ENCODE data around the gene NIPAL3.
"Not testable (repeated sequence)": the region's sequence is repeated elsewhere in the genome, so short reads cannot be mapped to it uniquely, and the experiment has no call there.

Gene NIPAL3

DNA sequence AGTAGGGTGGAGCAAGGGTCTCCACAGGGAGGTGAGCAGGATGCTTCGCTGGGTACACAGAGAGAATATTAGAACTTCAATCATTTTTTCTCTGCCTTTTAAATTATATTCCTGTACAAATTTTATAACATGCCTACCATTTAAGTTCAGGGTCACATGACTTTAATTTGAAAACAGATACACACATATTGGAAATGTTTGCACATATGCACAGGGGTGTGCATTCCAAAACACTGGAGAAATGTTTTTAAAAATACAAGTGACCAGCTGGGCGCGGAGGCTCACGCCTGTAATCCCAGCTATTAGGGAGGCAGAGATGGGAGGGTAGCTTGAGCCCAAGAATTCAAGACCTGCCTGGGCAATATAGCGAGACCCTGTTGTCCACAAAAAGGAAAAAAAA is 39.7 kb downstream of the NIPAL3 start:
- no peak overlapping the region for H3K4me3 ChIP-seq (ENCODE audit: low read depth, low read length)
- H3K27ac ChIP-seq (ENCODE audit: low read depth, low read length) = no peak overlapping the region
- no peaks in the 10 kb centered on the region for H3K79me2 ChIP-seq (ENCODE audit: control insufficient read depth, insufficient read depth, low read length, unreplicated experiment)
- H3K27me3 ChIP-seq (ENCODE audit: insufficient read depth, low read length) = no peaks in the 10 kb centered on the region
- no peak overlapping the region for H2AFZ ChIP-seq (ENCODE audit: low read length, unreplicated experiment)
- H3K36me3 ChIP-seq (ENCODE audit: insufficient read depth, low read length) = peaks cover 8% of the 10 kb centered on the region
- no peaks in the 10 kb centered on the region for H3K4me1 ChIP-seq (ENCODE audit: control insufficient read depth, insufficient read depth, low read length, unreplicated experiment)

DNA sequence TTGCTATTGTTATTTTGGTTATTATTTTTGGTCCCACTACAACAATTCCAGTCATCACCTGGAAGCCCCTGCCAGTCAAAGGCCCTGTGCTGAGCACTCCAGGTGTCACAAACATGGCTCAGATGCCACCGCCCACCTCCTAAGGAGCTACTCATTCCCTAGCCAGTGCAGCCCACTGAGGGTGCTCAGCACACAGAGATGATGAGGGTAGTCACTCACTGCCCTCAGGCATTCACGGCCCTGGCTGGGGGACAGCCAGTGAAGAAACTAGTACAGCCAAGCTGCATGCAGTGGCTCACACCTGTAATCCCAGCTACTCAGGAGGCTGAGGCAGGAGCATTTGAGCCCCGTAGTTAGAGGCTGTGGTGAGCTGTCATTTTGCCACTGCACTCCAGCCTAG is 42.3 kb downstream of the NIPAL3 start:
- Histone ChIP-seq H2AFZ (ENCODE audit: low read length, unreplicated experiment) (no peak overlapping the region), H3K36me3 (ENCODE audit: insufficient read depth, low read length) (peaks cover 15% of the 10 kb centered on the region), H3K27me3 (ENCODE audit: insufficient read depth, low read length) (no peaks in the 10 kb centered on the region), H3K27ac (ENCODE audit: low read depth, low read length) (no peak overlapping the region), H3K4me3 (ENCODE audit: low read depth, low read length) (no peak overlapping the region), H3K79me2 (ENCODE audit: control insufficient read depth, insufficient read depth, low read length, unreplicated experiment) (no peaks in the 10 kb centered on the region), H3K4me1 (ENCODE audit: control insufficient read depth, insufficient read depth, low read length, unreplicated experiment) (no peaks in the 10 kb centered on the region)

DNA sequence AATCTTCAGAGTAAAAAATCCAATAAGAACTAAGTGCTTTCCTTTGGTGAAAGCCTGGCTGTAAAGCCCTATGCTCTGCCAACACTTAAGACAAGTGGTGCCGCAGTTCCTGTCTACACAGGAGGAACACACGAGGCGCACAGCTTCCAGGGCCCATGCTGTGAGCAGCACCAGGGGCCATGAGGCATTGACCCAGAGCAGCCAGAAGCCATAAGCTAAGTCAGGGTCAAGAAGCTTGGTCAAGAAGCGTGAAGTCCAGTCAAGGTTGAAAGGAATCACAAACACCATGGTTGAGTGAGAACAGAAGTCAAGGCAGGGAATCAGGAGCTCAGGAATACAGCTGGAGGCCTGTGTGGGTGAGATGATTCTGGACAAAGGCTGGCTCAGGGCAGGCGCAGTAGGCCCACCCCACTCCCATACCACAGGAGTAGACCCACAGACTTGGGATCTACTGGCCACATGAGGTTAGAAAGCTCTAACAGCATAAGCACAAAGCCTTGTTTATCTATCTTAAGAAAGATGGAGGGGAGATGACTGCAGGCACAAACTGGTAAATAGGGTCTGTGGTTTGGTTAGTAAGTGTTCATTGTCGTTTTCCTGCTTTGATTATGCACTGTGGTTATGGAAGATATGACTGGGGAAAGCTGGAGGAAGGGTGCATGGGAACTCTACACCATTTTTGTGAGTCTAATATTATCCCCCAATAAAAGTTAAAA is 44.1 kb downstream of the NIPAL3 start:
- Histone ChIP-seq H3K4me3 (ENCODE audit: low read depth, low read length) (no peak overlapping the region), H3K79me2 (ENCODE audit: control insufficient read depth, insufficient read depth, low read length, unreplicated experiment) (no peaks in the 10 kb centered on the region), H3K4me1 (ENCODE audit: control insufficient read depth, insufficient read depth, low read length, unreplicated experiment) (no peaks in the 10 kb centered on the region), H3K27me3 (ENCODE audit: insufficient read depth, low read length) (no peaks in the 10 kb centered on the region), H3K27ac (ENCODE audit: low read depth, low read length) (no peak overlapping the region), H2AFZ (ENCODE audit: low read length, unreplicated experiment) (no peak overlapping the region), H3K36me3 (ENCODE audit: insufficient read depth, low read length) (peaks cover 15% of the 10 kb centered on the region)

DNA sequence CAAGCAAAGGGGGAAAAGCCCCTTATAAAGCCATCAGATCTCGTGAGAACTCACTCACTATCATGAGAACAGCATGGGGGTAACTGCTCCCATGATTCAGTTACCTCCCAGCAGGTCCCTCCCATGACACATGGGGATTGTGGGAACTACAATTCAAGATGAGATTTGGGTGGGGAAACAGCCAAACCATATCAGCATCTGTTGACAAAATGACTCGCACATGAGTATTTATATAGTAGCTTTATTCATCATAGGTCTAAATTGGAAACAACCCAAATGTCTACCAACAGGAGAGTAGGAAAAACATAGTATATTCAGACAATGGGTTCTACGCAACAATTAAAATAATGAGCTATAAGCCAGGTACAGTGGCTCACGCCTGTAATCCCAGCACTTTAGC is 46.5 kb downstream of the NIPAL3 start:
- H3K4me1 ChIP-seq (ENCODE audit: control insufficient read depth, insufficient read depth, low read length, unreplicated experiment); H3K79me2 ChIP-seq (ENCODE audit: control insufficient read depth, insufficient read depth, low read length, unreplicated experiment); H3K27ac ChIP-seq (ENCODE audit: low read depth, low read length); H3K4me3 ChIP-seq (ENCODE audit: low read depth, low read length); H2AFZ ChIP-seq (ENCODE audit: low read length, unreplicated experiment); H3K27me3 ChIP-seq (ENCODE audit: insufficient read depth, low read length): not testable (repeated sequence)
- H3K36me3 ChIP-seq (ENCODE audit: insufficient read depth, low read length) = peaks cover 15% of the 10 kb centered on the region

DNA sequence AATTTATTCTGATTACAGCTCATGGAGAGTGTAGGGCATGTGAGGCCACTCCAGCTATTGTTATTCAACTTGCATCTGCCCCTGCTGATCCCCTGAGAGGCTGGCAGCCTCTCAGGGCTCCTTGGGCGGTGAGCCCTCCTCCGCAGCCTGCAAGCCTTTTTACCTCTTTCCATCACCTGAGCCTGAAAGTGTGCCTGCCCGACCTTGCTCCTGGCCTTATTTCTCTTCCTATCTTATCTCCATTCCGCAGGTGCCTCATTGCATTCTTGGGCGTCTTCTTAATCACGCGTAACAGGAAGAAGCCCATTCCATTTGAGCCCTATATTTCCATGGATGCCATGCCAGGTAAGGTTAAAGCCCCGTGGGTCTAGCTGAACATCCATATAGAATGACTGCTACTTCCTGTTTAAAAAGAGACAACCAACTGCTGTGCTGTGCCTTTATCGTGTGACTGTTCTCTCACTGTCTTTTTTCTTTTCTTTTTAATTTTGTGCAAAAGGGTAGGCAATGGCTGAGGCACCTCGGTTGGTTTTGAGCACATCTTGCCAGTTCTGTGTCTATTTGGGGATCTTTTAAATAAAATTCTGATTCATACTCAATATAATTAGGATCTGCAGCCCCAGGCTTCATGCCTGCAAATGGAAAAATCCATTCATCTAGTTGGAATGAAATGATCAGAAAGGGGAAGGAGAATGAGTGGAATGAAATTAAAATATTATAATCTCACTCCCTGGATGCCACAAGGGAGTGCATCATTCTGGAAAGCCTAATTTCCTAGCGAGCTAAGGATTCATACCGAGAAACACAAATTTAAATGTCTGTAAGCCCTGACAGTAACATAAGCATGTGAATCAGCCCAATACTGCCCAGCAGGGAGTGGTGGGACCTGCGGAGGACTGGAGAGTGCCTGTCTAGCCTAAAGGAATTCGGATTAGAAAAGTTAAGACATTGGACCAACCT is 48.5 kb downstream of the NIPAL3 start:
- Histone ChIP-seq H3K79me2 (ENCODE audit: control insufficient read depth, insufficient read depth, low read length, unreplicated experiment) (no peaks in the 10 kb centered on the region), H3K4me1 (ENCODE audit: control insufficient read depth, insufficient read depth, low read length, unreplicated experiment) (no peaks in the 10 kb centered on the region), H3K4me3 (ENCODE audit: low read depth, low read length) (no peak overlapping the region), H3K27ac (ENCODE audit: low read depth, low read length) (no peak overlapping the region), H2AFZ (ENCODE audit: low read length, unreplicated experiment) (no peak overlapping the region), H3K27me3 (ENCODE audit: insufficient read depth, low read length) (no peaks in the 10 kb centered on the region), H3K36me3 (ENCODE audit: insufficient read depth, low read length) (peaks cover 15% of the 10 kb centered on the region)

DNA sequence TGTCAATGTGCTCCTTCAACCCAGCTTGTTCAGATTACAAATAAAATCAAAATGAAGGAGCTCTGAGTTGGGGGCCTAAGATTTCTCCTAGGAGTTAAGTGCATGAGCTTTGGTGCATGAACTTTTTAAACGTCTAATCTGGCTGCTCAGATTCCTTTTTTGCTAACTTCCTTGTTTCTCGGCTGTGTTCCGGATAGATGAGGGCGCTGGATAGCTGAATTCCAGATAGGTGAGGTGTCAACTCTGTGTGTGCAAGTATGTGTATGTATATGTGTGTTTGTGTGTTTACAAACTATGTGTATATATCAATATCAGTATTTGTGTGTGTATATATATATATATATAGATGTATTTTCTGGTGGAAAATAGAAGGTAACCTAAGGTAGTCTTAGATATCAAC is 49.5 kb downstream of the NIPAL3 start:
- H3K4me3 ChIP-seq (ENCODE audit: low read depth, low read length) = no peak overlapping the region
- H3K36me3 ChIP-seq (ENCODE audit: insufficient read depth, low read length) = peaks cover 8% of the 10 kb centered on the region; the same call in 1 of the 2 replicates
- no peaks in the 10 kb centered on the region for H3K27me3 ChIP-seq (ENCODE audit: insufficient read depth, low read length)

DNA sequence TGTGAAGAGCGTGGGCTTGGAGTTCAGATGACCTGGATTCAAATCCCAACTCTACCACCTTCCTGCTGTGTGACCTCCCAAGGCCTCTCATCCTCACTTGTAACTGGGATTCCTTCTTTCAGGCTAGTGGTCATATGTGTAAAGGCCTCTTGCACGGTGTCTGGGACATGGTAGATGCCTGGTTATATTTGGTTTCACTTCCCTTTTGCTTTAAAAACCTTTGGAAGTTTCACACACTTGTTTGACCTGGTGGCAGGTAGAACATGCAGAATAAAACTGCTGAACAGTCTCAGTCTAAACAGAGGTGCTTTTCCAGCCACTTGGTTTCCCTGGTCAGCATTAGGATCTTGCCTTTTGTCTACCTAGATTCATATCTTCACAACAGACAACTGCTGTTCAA is 50.0 kb downstream of the NIPAL3 start:
- Histone ChIP-seq H3K4me1 (ENCODE audit: control insufficient read depth, insufficient read depth, low read length, unreplicated experiment) (no peaks in the 10 kb centered on the region), H3K27me3 (ENCODE audit: insufficient read depth, low read length) (no peaks in the 10 kb centered on the region), H3K4me3 (ENCODE audit: low read depth, low read length) (no peak overlapping the region), H3K79me2 (ENCODE audit: control insufficient read depth, insufficient read depth, low read length, unreplicated experiment) (no peaks in the 10 kb centered on the region), H3K27ac (ENCODE audit: low read depth, low read length) (no peak overlapping the region), H3K36me3 (ENCODE audit: insufficient read depth, low read length) (peaks cover 4% of the 10 kb centered on the region; the same call in 1 of the 2 replicates), H2AFZ (ENCODE audit: low read length, unreplicated experiment) (no peak overlapping the region)

More for the DNA sequence above, 49.5 kb downstream of the NIPAL3 start:
- H3K4me1 ChIP-seq (ENCODE audit: control insufficient read depth, insufficient read depth, low read length, unreplicated experiment) = no peaks in the 10 kb centered on the region
- no peaks in the 10 kb centered on the region for H3K79me2 ChIP-seq (ENCODE audit: control insufficient read depth, insufficient read depth, low read length, unreplicated experiment)
- no peak overlapping the region for H3K27ac ChIP-seq (ENCODE audit: low read depth, low read length)
- H2AFZ ChIP-seq (ENCODE audit: low read length, unreplicated experiment) = no peak overlapping the region

DNA sequence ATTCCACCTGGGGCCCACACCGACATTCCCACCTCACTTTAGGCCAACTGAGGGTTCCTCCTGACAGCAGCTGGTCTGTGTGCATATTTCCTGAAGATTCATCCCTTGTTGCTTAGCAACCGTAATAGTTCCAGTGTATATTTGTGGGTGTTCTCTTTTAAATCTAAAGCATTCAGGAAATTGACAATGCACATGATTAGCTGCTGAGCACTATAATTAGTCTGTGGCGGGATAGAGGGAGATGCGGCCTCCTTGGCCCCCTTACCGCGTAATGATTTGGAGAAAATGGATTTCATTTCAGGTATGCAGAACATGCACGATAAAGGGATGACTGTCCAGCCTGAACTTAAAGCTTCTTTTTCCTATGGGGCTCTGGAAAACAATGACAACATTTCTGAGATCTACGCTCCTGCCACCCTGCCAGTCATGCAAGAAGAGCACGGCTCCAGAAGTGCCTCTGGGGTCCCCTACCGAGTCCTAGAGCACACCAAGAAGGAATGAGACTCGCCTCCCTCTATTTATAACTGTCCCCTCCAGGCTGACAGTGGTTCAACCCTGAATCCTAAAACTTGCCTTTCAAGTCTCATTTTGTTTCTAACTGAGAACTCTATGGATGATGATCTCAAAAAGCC is 53.2 kb downstream of the NIPAL3 start:
- Histone ChIP-seq H3K27me3 (ENCODE audit: insufficient read depth, low read length) (no peaks in the 10 kb centered on the region), H2AFZ (ENCODE audit: low read length, unreplicated experiment) (no peak overlapping the region), H3K4me3 (ENCODE audit: low read depth, low read length) (no peak overlapping the region), H3K79me2 (ENCODE audit: control insufficient read depth, insufficient read depth, low read length, unreplicated experiment) (no peaks in the 10 kb centered on the region), H3K4me1 (ENCODE audit: control insufficient read depth, insufficient read depth, low read length, unreplicated experiment) (no peaks in the 10 kb centered on the region), H3K36me3 (ENCODE audit: insufficient read depth, low read length) (no peaks in the 10 kb centered on the region), H3K27ac (ENCODE audit: low read depth, low read length) (no peak overlapping the region)

DNA sequence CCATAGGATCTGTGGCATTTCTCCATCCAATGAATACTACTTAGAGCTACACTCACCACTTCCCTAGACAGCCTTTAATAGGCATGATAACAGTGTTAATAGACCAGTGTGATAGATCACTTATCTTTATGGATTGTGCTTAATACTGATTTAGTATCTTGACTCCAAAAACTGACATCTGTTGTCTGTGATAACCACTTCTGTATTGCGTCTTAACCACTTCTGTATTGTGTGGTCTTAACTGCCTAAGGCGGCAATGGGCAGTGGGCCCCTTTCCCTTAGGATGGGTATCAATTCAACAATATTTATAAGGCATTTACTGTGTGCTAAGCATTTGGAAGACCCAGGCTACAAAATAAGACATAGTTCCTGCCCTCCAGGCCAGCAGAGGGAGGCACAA is 55.0 kb downstream of the NIPAL3 start:
- Histone ChIP-seq H3K4me3 (ENCODE audit: low read depth, low read length) (no peak overlapping the region), H3K79me2 (ENCODE audit: control insufficient read depth, insufficient read depth, low read length, unreplicated experiment) (no peaks in the 10 kb centered on the region), H2AFZ (ENCODE audit: low read length, unreplicated experiment) (no peak overlapping the region), H3K27me3 (ENCODE audit: insufficient read depth, low read length) (no peaks in the 10 kb centered on the region), H3K4me1 (ENCODE audit: control insufficient read depth, insufficient read depth, low read length, unreplicated experiment) (no peaks in the 10 kb centered on the region), H3K27ac (ENCODE audit: low read depth, low read length) (no peak overlapping the region), H3K36me3 (ENCODE audit: insufficient read depth, low read length) (no peaks in the 10 kb centered on the region)

DNA sequence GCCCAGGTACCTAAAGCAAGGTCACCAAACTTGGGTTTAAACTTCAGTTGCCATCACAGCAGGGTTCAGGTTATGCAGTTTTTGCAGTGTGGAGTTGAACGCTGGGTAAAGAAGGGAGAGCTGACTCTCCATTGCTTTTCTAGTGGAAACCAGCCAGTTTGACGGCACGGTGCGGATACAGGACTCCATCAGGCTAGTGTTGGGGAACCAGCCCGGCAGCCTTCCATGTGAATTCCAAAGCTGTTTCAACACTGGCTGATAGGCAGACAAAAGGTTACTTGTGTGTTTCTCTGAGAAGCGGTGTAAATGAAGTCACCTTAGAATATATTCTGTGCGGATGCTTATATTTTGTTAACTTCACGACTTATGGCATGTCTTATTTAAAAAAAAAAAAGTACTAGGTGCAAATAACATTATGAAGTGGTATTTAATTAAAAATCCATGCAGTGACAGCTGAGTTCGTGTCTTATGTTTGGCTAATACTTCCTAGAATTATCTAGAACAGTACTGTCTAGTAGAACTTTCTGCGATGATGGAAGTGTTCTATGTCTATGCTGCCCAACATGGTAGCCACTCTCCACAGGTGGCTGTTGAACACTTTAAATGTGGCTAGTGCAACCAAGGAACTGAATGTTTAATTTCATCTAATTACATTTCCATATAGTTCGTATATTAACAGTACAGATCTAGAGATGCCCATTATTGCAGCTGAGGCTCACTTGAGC is 57.1 kb downstream of the NIPAL3 start:
- H3K36me3 ChIP-seq (ENCODE audit: insufficient read depth, low read length) = no peaks in the 10 kb centered on the region
- no peaks in the 10 kb centered on the region for H3K27me3 ChIP-seq (ENCODE audit: insufficient read depth, low read length)
- no peaks in the 10 kb centered on the region for H3K79me2 ChIP-seq (ENCODE audit: control insufficient read depth, insufficient read depth, low read length, unreplicated experiment)
- H3K4me1 ChIP-seq (ENCODE audit: control insufficient read depth, insufficient read depth, low read length, unreplicated experiment) = no peaks in the 10 kb centered on the region
- no peak overlapping the region for H2AFZ ChIP-seq (ENCODE audit: low read length, unreplicated experiment)
- no peak overlapping the region for H3K27ac ChIP-seq (ENCODE audit: low read depth, low read length)
- H3K4me3 ChIP-seq (ENCODE audit: low read depth, low read length) = no peak overlapping the region
